Measurements from ENCODE around the gene PIK3CD.

The PIK3CD gene

DNA sequence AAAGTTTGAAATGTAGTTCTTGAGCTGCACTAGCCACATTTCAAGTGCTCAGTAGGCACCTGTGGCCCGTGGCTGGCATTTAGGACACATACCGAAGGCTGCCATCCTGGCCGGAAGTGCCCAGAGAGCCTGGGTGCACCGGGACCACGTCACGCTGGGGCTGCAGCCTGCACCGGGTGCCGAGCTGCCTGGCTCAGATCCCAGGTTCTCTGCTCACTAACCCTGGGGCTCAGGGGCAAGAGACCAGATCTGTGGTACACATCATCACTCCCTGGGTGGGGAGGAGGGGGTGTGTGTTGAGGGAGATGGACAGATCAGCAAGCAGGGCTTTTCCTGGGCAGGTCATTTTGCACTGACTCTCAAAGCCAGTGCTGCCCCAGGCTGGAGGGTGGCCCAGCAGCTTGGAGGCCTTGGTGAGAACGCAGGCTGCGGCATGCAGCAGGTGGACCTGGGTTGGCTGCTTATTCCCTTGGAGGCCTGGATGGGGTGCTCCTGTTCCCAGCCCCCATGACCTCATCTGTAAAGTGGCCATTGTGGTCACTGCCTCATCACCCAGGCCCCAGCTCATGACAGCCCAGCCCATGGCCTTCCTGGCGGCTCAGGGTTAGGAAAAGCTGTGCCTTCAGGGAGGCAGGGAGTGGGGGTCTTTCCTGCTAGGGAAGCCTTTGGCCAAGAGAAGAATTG lies 39.2 kb upstream of the PIK3CD start:
- TF ChIP-seq, protein P1, sequence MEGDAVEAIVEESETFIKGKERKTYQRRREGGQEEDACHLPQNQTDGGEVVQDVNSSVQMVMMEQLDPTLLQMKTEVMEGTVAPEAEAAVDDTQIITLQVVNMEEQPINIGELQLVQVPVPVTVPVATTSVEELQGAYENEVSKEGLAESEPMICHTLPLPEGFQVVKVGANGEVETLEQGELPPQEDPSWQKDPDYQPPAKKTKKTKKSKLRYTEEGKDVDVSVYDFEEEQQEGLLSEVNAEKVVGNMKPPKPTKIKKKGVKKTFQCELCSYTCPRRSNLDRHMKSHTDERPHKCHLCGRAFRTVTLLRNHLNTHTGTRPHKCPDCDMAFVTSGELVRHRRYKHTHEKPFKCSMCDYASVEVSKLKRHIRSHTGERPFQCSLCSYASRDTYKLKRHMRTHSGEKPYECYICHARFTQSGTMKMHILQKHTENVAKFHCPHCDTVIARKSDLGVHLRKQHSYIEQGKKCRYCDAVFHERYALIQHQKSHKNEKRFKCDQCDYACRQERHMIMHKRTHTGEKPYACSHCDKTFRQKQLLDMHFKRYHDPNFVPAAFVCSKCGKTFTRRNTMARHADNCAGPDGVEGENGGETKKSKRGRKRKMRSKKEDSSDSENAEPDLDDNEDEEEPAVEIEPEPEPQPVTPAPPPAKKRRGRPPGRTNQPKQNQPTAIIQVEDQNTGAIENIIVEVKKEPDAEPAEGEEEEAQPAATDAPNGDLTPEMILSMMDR (IDR thresholded peaks at IDR 0.05; ENCODE audit: low read depth, low read length, missing control alignments): no peak
- DNase-seq (ENCODE audit: low read depth): no peak
- H3K4me3 ChIP-seq (ENCODE audit: low read depth, low read length): no peak overlapping the region

DNA sequence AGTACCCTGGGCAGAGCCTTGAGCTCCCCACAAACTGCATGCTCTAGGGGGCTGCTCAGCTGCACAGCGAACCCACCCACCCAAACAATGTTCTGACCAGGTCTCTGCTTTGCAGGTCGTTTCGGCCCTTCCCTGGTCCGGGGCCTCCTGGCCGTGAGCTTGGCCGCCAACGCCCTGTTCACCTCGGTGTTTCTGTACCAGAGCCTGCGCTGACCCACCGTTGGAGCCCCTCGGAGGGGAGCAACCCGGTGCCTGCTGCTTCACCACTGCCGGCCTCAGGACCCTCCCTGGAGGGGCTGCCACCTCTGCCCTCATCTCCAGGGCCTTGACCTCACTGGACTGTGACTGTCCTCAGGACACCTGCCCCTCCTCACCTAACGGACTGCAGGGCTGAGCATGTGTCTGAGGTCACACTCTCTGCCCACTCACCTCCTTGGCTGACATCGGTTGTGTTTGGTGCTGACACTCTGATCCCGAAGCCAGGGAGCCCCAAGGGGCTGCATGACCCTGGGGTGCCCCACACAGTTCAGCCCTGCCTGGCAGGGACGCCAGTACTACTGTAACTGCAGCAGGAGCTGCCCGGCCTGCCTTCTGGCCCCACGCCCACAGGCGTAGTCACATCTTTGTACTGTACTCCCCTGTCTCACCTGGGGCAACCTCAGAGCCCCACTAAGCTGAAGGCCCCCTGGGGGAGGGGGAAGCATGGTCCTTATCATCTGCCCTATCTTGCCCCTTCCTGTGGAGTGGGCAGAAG lies 38.5 kb upstream of the PIK3CD start:
- H3K4me3 ChIP-seq (ENCODE audit: low read depth, low read length): no peak overlapping the region
- no peak for DNase-seq (ENCODE audit: low read depth)
- TF ChIP-seq, protein P1 (IDR thresholded peaks at IDR 0.05; ENCODE audit: low read depth, low read length, missing control alignments): no peak

DNA sequence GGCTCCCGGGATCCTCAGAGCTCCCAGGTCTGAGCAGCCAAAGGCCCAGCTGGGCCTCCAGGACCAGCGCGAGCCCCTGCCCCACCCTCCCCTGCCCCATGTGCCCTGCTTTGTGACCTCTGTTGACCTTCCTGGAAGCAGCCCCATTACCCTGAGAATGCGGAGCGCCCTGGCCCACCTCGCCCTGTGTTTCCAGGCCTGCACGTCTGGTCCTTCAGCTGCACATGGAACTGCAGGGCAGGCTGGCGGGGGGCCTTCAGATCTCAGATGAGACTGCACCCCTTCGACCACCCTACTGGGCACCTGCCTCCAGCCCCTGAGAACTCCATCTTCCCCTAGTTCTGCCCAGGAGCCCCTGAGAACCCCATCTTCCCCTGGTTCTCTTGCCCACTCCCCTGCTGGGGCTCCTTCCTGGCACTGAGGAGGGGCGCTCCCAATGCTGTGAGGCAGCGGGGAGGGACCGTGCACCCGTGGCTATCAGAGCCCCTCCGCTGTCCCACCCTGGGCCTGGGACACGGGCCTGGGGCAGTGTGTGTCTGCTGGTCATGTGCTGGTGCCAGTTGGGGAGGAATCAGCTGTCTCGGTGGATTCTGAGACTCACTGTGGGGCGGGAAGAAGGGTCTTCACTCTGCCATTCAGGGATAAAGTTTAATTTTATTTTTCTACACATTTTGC lies 37.8 kb upstream of the PIK3CD start:
- no peak for DNase-seq (ENCODE audit: low read depth)
- H3K4me3 ChIP-seq (ENCODE audit: low read depth, low read length): no peak overlapping the region
- TF ChIP-seq, protein P1 (IDR thresholded peaks at IDR 0.05; ENCODE audit: low read depth, low read length, missing control alignments): no peak

DNA sequence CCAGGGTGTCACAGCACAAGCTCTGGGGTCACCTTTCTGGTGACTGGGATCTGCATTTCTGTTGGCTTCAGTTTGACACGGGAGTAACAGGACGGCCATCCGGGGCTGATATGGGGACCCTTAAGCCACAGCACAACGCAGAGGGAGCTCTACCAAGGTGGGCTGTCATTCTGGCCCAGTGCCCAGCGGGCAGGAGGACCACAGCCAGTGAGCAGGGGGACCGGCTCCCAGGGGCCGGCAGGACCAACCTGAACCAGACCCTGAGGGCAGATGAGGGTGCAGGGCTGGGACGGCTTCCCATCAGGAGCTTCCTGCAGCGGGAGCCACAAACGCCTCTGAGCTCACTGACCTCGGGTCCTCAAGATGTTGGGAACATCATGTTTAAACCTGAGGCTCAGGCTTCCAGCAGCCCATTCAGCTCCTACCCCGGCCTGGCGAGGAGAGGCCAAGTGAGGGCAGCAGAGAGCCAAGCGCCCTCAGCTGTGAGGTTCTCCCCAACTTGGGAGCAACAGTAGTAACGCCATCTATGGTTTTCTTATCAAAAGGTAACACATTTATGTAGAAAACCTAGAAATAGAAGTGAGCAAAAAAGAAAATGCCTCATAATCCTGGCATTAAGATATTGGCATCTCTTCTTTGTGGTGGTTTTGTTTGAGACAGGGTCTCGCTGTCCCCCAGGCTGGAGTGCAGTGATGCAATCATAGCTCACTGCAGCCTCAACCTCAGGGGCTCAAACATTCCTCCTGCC lies 36.0 kb upstream of the PIK3CD start:
- no peak for DNase-seq (ENCODE audit: low read depth)
- TF ChIP-seq, protein P1 (IDR thresholded peaks at IDR 0.05; ENCODE audit: low read depth, low read length, missing control alignments): peak; percentile 87
- H3K4me3 ChIP-seq (ENCODE audit: low read depth, low read length): no peak overlapping the region

DNA sequence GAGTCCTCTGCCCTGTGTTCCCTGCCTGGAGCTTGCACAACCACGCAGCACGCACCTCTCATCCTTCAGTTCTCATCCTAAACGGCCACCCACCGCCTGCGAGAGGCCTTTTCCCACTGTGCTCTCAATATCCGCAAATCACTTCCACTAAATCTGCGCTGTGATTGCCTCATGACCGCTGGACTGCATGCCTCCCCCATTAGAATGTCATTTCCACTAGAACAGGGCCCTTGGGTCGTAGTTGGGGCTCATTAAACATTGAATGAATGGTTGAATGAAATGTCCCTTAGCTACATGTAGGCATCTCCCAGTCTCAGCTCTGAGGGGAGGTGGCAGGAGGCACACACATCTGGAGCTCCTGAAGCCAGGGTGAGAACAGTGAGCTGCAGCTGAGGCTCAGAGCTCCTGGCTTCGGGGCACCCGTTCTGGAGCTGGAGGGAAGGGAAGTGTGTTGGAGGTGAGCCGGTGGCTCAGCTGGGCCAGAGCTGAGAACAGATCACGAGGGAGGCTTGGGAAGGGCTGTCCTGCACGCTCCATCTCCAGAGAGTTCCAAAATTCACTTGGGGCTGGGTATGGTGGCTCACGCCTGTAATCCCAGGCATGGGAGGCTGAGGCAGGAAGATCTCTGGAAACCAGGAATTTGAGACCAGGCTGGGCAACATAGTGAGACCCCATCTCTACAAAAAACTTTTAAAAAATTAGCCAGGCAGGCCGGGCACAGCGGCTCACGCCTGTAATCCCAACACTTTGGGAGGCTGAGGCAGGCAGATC lies 32.4 kb upstream of the PIK3CD start:
- TF ChIP-seq, protein P1 (IDR thresholded peaks at IDR 0.05; ENCODE audit: low read depth, low read length, missing control alignments): no peak
- DNase-seq (ENCODE audit: low read depth): no peak
- no peak overlapping the region for H3K4me3 ChIP-seq (ENCODE audit: low read depth, low read length)

DNA sequence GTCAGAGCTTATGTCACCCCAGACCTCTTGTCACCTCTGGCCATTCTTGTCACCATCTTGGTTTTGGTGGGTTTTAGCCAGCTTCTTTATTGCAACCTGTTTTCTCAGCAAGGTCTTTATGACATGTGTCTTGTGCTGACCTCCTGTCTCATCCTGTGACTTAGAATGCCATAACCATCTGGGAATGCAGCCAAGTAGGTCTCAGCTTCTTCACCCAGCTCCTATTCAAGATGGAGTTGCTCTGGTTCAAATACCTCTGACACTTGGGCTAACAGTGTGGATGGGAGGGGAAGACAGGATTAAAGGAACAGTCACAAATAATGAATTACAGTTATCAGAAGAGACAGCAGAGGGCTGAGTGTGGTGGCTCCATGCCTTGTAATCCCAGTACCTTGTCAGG lies 30.5 kb upstream of the PIK3CD start:
- TF ChIP-seq, protein P1 (IDR thresholded peaks at IDR 0.05; ENCODE audit: low read depth, low read length, missing control alignments): no peak
- no peak for DNase-seq (ENCODE audit: low read depth)
- no peak overlapping the region for H3K4me3 ChIP-seq (ENCODE audit: low read depth, low read length)
